Fibroblast of lung (primary cell): ENCODE measurements around the gene GNA12. TPM values are rescaled to one million over a fixed set of nuclear protein-coding genes. Genes with fewer than 3 reads are reported as not detected.

ENCODE experiments used
- DNase-seq, 2 donors: peaks; one replicate each; pipeline versions ENCODE4 v3.0.0 to v3.0.0-alpha.2; 2010; ENCODE audit warnings: low read depth in 2 of 2
- H2AFZ ChIP-seq: 2 replicates; pipeline ENCODE4 v1.5.1; 2012; ENCODE audit warnings: low read length, control low read depth, inconsistent platforms
- H3K27ac ChIP-seq: 2 replicates; pipeline ENCODE4 v1.5.1; 2011; ENCODE audit warnings: low read length, control low read depth; ENCODE audit not compliant: insufficient read depth
- H3K27me3 ChIP-seq: 2 replicates; pipeline ENCODE4 v1.5.1; 2011; ENCODE audit warnings: mild to moderate bottlenecking, low read length; ENCODE audit not compliant: control insufficient read depth, insufficient read depth
- H3K36me3 ChIP-seq: 2 replicates; pipeline ENCODE4 v1.5.1; 2011; ENCODE audit warnings: low read length; ENCODE audit not compliant: control insufficient read depth, insufficient read depth
- H3K4me1 ChIP-seq: 2 replicates; pipeline ENCODE4 v1.5.1; 2011; ENCODE audit warnings: low read length; ENCODE audit not compliant: control insufficient read depth, insufficient read depth; ENCODE audit errors: extremely low read depth
- H3K4me2 ChIP-seq: 2 replicates; pipeline ENCODE4 v1.5.1; 2011; ENCODE audit warnings: low read length, control low read depth; ENCODE audit not compliant: insufficient read depth; ENCODE audit errors: extremely low read depth
- H3K4me3 ChIP-seq, 4 experiments: fragments of 200-600 bp in 1 of 4; sonication (generic) in 1 of 4; replicated peaks in 1 of 4; 2 replicates each; pipeline ENCODE4 v1.5.1; 2011 to 2016; ENCODE audit warnings: low read length in 4 of 4, low read depth in 3 of 4, mild to moderate bottlenecking in 3 of 4, control low read depth in 2 of 4, inconsistent platforms in 1 of 4, mixed read lengths in 1 of 4; ENCODE audit not compliant: insufficient read depth in 1 of 4; ENCODE audit errors: control extremely low read depth in 1 of 4
- H3K79me2 ChIP-seq: 2 replicates; pipeline ENCODE4 v1.5.1; 2012; ENCODE audit warnings: mild to moderate bottlenecking, low read length, inconsistent platforms; ENCODE audit not compliant: control insufficient read depth, insufficient read depth
- H3K9ac ChIP-seq: 2 replicates; pipeline ENCODE4 v1.5.1; 2011; ENCODE audit warnings: mild to moderate bottlenecking, low read length, control low read depth; ENCODE audit not compliant: insufficient read depth
- H3K9me3 ChIP-seq: 2 replicates; pipeline ENCODE4 v1.5.1; 2012; ENCODE audit warnings: low read depth, low read length; ENCODE audit not compliant: control insufficient read depth, insufficient read depth
- H4K20me1 ChIP-seq: 2 replicates; pipeline ENCODE4 v1.5.1; 2011; ENCODE audit warnings: low read length; ENCODE audit not compliant: control insufficient read depth, insufficient read depth; ENCODE audit errors: extremely low read depth
- EZH2 ChIP-seq: IDR thresholded peaks from 2 replicates; pipeline ENCODE4 v1.5.1; 2012; ENCODE audit warnings: low read length, control low read depth, mild to moderate bottlenecking; ENCODE audit errors: missing control alignments
- polyA plus RNA-seq, 2 donors: library from polyadenylated mRNA; depleted of rRNA in 1 of 2; stranded (reverse) in 1 of 2; unstranded in 1 of 2; fragments of >200 nt; gene quantifications; 2 replicates each; pipeline ENCODE4 v1.2.1, GENCODE V29; 2011 to 2012; ENCODE audit warnings: missing spikeins in 1 of 2
- total RNA-seq: library from RNA; depleted of rRNA; stranded (reverse); fragments of >200 nt; gene quantifications from 2 replicates; pipeline ENCODE4 v1.2.1, GENCODE V29; 2014
- TF ChIP-seq, protein P1 (sequence below), 2 donors: IDR thresholded peaks in 1 of 2; conservative IDR thresholded peaks in 1 of 2; 1 replicate in 1 of 2; 2 replicates in 1 of 2; pipeline ENCODE4 v1.5.1; 2011 to 2012; ENCODE audit warnings: low read length in 2 of 2, control low read depth in 1 of 2, inconsistent platforms in 1 of 2, low read depth in 1 of 2, mild to moderate bottlenecking in 1 of 2

The GNA12 gene
- total and polyA plus RNA-seq, 2 donors (not counting 1 experiment from before 2014, with no cell fraction given), result 36.2 to 137 TPM

DNA sequence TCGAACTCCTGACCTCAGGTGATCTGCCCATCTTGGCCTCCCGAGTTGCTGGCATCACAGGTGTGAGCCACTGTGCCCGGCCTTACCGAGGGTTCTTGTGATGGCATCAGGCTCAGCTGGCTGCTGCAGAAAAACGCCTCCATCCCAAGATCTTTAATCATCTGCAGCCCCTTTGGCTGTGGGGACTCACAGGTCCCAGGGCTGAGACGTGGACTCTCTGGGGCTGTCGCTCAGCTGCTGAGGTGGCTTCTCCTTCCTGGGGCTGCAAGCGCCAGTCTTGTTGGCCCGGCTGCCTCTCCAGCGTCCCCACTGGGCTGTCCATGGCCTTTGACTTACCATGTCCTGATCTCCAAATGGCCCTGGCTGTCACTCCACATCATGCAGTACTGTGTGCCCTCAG lies 136.1 kb downstream of the GNA12 start:
- Histone ChIP-seq H3K27me3 (no peaks in the 10 kb centered on the region), H4K20me1 (no peaks in the 10 kb centered on the region), H3K9me3 (no peaks in the 10 kb centered on the region), H3K9ac (no peak overlapping the region), H3K79me2 (no peaks in the 10 kb centered on the region), H2AFZ (no peak overlapping the region), H3K36me3 (no peaks in the 10 kb centered on the region), H3K4me1 (no peaks in the 10 kb centered on the region), H3K27ac (no peak overlapping the region), H3K4me3 (no peak overlapping the region), H3K4me2 (no peak overlapping the region)
- TF ChIP-seq, protein P1, sequence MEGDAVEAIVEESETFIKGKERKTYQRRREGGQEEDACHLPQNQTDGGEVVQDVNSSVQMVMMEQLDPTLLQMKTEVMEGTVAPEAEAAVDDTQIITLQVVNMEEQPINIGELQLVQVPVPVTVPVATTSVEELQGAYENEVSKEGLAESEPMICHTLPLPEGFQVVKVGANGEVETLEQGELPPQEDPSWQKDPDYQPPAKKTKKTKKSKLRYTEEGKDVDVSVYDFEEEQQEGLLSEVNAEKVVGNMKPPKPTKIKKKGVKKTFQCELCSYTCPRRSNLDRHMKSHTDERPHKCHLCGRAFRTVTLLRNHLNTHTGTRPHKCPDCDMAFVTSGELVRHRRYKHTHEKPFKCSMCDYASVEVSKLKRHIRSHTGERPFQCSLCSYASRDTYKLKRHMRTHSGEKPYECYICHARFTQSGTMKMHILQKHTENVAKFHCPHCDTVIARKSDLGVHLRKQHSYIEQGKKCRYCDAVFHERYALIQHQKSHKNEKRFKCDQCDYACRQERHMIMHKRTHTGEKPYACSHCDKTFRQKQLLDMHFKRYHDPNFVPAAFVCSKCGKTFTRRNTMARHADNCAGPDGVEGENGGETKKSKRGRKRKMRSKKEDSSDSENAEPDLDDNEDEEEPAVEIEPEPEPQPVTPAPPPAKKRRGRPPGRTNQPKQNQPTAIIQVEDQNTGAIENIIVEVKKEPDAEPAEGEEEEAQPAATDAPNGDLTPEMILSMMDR (conservative IDR thresholded peaks at IDR 0.05 in 1 of 2, IDR thresholded peaks at IDR 0.05 in 1 of 2; ENCODE audit: low read depth in 1 of 2, low read length in 2 of 2), result no peak
- no peak for TF ChIP-seq EZH2
- DNase-seq, result no peak

DNA sequence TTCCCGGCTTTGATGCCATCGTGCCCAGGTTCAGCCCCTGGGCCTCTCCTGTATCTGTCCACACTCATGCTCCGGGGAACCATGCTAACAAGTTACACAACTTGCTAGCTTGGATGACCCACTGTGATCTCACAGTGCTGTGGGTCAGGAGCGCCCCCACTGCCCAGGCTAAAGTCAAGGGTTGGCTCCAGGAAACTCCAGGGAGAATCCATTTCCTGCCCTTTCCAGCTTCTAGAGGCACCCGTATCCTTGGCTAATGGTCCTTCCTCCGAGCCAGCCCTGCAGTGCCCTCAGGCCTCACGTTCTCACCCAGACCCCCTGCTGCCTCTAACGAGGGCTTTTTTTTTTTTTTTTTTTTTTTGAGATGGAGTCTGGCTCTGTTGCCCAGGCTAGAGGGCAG lies 136.6 kb downstream of the GNA12 start:
- Histone ChIP-seq H3K9ac (no peak overlapping the region), H4K20me1 (no peaks in the 10 kb centered on the region), H3K4me3 (no peak overlapping the region), H3K27ac (no peak overlapping the region), H3K79me2 (no peaks in the 10 kb centered on the region), H2AFZ (no peak overlapping the region), H3K36me3 (no peaks in the 10 kb centered on the region), H3K4me1 (no peaks in the 10 kb centered on the region), H3K9me3 (no peaks in the 10 kb centered on the region), H3K27me3 (no peaks in the 10 kb centered on the region), H3K4me2 (no peak overlapping the region)
- DNase-seq, result no peak
- no peak for TF ChIP-seq EZH2
- TF ChIP-seq, protein P1 (conservative IDR thresholded peaks at IDR 0.05 in 1 of 2, IDR thresholded peaks at IDR 0.05 in 1 of 2; ENCODE audit: low read depth in 1 of 2, low read length in 2 of 2), result no peak

DNA sequence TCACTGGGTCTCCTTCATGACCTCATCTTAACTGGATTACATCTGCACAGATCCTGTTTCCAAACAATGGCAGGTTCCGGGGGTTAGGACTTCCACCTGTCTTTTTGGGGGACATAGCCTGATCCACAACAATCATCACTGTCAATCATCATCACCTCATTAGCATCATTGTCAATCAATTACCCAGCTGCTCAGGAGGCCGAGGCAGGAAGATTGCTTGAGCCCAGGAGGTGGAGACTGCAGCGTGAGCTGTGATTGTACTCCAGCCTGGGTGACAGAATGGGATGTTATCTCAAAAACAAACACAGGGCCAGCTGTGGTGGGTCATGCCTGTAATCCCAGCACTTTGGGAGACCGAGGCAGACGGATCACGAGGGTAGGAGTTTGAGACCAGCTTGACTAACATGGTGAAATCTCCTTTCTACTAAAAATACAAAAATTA lies 137.4 kb downstream of the GNA12 start:
- Histone ChIP-seq H4K20me1 (no peaks in the 10 kb centered on the region), H3K9ac (no peak overlapping the region), H3K4me3 (no peak overlapping the region), H3K79me2 (no peaks in the 10 kb centered on the region), H3K27me3 (no peaks in the 10 kb centered on the region), H3K27ac (no peak overlapping the region), H3K9me3 (no peaks in the 10 kb centered on the region), H3K36me3 (no peaks in the 10 kb centered on the region), H3K4me2 (no peak overlapping the region), H2AFZ (no peak overlapping the region), H3K4me1 (no peaks in the 10 kb centered on the region)
- peak in 1 of 2 donors; percentile 25 for DNase-seq
- TF ChIP-seq, protein P1 (conservative IDR thresholded peaks at IDR 0.05 in 1 of 2, IDR thresholded peaks at IDR 0.05 in 1 of 2; ENCODE audit: low read depth in 1 of 2, low read length in 2 of 2), result no peak
- TF ChIP-seq EZH2, result no peak
